ENCODE results near the gene KIAA0825.

GRCh38 chr5:94429566-94429965 lies 188.8 kb downstream of the KIAA0825 start:
- TF ChIP-seq POLR2A (IDR thresholded peaks at IDR 0.05) (no peak), EP300 (IDR thresholded peaks at IDR 0.05) (no peak), CTCF (IDR thresholded peaks at IDR 0.05) (no peak)

Measured in tibial nerve (tissue), 4 donors.